ENCODE measurements around the gene PNPLA8.
A peak's percentile ranks its signal among the peaks of the same experiment; 100 is the strongest.
"Not testable (repeated sequence)": the region's sequence is repeated elsewhere in the genome, so short reads cannot be mapped to it uniquely, and the experiment has no call there.

PNPLA8 gene

DNA sequence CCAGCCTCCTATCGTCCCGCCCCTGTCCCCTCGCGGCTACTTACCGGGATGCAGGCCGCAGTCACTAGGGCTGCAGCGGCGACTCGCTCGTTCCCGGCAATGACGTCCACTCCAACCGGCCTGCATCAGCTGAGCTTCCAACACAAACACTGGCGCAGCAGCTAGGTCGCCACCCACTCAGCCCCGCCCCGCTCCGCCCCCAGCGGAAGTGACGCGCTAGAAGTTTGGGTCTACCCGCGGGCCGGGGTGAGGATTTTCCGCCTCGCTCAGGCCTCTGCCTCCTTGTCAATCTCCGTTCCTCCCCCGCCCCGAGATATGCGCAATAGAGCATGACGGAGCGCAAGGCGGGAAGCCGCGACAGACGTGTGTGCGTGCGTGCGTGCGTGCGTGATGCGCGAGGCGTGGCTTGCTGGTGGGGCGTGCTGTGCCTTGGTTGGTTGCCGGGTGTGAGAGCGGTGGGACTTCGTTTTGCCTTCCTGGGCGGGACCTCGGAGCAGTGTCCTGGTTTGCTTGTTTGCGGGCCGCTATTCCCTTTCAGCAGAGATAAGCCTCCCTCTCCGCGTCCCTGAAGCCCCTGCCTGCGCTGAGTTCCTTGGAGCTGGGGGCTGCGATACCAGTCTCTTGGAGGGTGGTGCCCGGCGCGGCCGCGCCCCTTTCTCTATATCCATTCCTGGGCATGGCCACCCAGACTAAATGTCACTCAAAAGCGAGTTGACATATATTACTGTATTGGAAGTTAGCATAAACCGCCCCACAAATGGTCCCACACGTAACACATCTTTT lies at the start of gene PNPLA8:
TSS of gene PNPLA8 (minus strand) at position 151 of the 783 bp plus-strand sequence. CDS start 10,644 bp downstream, outside the sequence.
- peak; percentile 100 for DNase-seq

- DNase-seq, result no peak
Observed at GRCh38 chr7:108575156-108575555, 49.2 kb upstream of the PNPLA8 start.

DNA sequence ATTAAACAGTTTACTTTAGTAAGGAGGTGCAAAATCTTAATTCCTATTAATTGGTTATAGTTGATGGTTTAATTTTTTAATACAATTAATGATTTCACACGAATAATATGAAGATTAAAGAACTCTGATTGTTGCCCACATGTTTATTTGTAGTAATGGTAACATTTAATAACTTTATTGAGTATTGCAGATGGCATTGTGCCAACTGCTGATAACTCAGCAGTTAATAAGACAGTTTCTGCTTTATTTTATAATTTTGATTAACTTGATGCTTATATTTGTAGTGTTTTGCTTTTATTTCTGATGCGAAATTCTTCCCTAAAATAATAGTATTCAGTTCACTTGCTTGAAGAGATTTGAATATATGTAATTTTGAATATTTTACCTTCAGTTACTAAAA lies 46.5 kb upstream of the PNPLA8 start:
- DNase-seq, result no peak

DNA sequence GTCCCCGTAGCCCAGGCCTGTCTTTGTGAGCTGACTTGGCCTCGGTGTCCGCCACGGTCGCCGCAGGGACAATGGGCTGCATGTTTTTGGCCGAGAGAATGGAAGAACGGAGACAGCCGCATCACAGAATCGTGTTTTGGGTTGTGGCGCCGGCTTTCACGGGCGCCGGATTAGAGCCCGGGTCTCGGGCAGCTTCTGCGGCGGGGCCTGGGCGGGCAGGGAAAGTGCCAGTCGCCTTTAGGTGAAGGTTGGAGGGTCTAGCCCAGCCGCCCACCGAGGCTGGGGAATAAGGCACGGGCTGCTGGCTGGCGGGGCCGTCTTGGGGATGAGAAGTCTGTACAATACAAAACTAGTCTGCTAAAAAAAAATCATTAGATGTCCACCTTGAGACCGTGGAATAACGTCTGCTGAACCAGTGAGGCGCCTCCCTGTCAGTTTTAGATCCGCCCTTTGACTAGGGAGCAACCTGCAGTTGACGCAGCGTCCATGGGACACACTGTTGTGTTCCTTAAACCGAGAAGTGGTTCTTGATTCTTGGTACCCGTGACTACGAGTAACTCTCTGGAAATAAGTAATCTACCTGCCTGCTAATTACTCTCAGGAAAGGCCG lies 44.3 kb upstream of the PNPLA8 start:
- DNase-seq, result peak; percentile 59 to 61

- DNase-seq, result peak; percentile 100
Observed at GRCh38 chr7:108569381-108570145, 43.6 kb upstream of the PNPLA8 start, which contains the start of the genes DNAJB9 and THAP5. TSS of gene DNAJB9 (plus strand) at chr7:108569874. CDS start at chr7:108571727, 1,853 bp downstream. TSS of gene THAP5 (minus strand) at chr7:108569706. CDS start at chr7:108569569, 137 bp downstream.

GRCh38 chr7:108568801-108569380 lies 43.0 kb upstream of the PNPLA8 start:
- peak in 1 of 2 donors; percentile 11 for DNase-seq

DNA sequence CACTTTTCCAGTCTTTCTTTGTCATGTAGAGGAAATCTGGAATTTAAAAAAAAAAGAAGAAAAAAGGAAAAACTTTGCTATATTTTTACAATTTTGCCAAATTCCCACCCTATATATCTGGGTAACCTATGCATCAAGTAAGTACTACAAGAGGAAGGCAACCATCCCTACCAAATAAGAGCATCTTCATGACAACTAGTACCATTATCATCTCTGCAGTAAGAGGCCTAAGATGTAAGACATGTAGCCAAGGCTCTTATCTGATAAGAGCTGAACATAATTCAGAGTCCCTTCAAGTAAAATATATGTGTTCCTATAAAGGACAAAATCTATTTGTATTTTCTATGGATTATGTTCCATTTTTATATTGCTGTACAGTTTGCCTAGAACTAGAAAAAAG lies 40.1 kb upstream of the PNPLA8 start:
- no peak for DNase-seq

DNA sequence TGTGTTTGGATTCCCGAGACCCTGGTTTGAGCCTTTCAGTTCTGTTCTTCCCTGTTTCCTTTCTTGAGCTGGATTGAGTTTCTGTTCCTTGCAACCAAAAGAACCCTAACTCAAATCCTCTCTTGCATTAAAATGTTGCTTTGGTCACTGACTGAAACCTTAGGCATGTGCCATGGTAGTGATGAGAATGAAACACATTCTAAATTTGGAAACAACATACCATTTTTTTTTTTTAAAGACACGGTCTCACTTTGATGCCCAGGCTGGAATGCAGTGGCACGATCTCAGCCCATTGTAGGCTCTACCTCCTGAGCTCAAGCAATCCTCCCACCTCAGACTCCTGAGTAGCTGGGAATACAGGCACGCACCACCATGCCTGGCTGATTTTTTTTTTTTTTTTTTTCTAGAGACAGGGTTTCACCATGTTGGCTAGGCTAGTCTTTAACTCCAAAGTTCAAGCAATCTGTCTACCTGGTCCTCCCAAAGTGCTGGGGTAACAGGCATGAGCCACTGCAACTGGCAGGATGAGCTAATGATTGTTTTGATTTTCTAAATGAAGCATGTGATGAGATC lies 35.2 kb upstream of the PNPLA8 start:
- DNase-seq, result no peak

- no peak for DNase-seq
Observed at GRCh38 chr7:108559253-108559652, 33.3 kb upstream of the PNPLA8 start.

DNA sequence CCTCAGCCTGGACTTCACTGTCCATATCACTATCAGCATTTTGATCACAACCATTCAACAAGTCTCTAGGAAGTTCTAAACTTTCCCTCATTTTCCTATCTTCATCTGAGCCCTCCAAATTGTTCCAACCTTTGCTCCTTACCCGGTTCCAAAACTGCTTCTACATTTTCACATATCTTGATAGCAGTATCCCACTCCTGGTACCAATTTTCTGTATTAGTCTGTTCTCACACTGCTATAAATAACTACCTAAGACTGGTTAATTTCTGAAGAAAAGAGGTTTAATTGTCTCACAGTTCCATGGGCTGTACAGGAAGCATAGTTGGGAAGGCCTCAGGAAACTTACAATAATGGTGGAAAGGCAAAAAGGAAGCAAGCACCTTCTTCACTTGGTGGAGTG lies 31.7 kb upstream of the PNPLA8 start:
- DNase-seq, result no peak

- no peak for DNase-seq
Observed at GRCh38 chr7:108557191-108557590, 31.3 kb upstream of the PNPLA8 start.

- not testable (repeated sequence) for DNase-seq
Observed at GRCh38 chr7:108556665-108557064, 30.7 kb upstream of the PNPLA8 start.

DNA sequence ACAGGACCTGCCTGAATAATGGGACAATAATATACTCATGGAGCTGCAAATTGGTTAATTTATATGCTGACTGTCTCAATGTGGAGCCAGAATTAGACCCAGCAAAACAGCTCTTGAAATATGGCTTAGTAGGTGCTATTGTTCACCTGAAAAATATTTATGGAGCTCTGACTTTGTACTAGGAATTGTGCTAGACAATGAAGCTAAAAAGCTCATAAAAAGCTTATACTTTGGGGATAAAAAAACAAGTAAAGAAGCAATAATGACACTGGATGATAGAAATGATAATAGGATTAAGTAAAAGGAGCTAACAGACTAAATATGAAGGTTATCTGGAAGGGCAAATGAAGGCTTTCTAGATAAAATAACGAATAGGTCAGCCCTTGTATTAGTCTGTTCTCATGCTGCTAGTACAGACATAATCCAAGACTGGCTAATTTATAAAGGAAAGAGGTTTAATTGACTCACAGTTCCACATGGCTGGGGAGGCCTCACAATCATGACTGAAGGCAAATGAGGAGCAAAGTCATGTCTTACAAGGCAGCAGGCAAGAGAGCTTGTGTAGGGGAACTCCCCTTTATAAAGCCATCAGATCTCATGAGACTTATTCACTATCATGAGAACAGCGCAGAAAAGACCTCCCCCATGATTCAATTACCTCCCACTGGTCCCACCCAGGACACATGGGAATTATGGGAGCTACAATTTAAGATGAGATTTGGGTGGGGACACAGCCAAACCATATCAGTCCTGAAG lies 22.4 kb upstream of the PNPLA8 start:
- DNase-seq, result not testable (repeated sequence)

DNA sequence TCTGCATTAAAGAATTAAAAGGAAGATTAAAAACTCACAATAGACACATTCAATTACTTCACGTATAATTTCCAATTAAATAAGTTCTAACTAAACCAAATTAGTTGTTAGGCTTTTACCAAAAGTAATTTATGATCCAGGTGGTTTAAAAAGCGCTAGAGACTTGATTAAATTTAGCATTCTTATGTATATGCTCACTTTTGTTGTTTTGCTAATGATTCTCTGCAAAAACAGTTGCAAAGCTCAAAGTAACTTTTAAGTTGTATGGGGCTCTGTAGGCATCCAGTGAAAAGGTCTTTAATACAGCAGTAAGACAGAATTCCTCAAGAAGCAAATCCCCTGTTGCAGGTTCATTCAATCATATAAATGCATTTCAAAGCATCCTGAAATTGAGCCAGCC lies 15.5 kb upstream of the PNPLA8 start:
- no peak for DNase-seq

- DNase-seq, result not testable (repeated sequence)
Observed at GRCh38 chr7:108538685-108539084, 12.8 kb upstream of the PNPLA8 start.

DNA sequence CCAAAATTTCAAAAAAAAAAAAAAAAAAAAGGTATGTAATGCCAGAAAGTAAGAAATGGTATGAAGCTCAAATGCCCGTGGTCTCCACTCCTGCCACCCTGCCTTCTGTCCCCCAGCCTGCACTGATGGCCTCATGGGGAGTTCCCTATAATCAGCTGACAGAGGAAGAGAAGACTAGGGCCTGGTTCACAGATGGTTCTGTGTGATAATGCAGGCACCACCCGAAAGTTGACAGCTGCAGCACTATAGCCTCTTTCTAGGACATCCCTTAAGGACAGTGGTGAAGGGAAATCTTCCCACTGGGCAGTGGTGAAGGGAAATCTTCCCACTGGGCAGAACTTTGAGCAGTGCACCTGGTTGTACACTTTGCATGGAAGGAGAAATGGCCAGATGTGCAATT lies 12.3 kb upstream of the PNPLA8 start:
- not testable (repeated sequence) for DNase-seq

DNA sequence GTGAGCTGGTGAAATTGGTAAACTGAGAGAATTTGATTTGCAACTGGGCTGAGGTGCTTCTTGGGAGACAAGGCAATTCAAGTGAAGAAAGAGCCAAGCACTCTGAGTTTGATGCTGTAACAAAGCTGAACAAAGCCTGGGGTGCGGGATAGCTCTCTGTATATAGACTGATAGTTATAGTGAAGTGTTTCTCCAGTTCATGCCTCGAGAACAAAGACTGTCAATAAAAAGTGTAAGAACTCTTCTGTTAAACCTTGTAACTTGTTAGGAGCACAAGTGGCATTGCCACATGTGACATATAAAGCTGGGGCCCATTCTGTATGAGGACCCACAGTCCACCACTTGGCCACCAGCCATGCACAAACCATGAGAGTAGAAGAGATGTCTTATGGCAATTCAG lies 11.3 kb upstream of the PNPLA8 start:
- no peak for DNase-seq

GRCh38 chr7:108535744-108536143 lies 9.8 kb upstream of the PNPLA8 start:
- DNase-seq, result no peak

DNA sequence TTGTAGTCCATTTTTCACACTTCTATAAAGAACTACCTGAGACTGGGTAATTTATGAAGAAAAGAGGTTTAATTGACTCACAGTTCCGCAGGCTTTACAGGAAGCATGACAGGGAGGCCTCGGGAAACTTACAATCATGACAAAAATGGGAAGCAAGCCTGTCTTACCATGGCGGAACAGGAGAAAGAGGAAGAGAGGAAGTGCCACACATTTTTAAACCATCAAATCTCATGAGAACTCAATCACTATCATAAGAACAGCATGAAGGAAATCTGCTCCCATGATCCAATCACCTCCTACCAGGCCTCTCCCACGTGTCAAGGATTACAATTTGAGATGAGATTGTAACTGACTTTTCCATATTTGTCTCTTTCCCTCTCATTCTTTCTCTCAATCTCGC lies 9.3 kb upstream of the PNPLA8 start:
- DNase-seq, result no peak

DNA sequence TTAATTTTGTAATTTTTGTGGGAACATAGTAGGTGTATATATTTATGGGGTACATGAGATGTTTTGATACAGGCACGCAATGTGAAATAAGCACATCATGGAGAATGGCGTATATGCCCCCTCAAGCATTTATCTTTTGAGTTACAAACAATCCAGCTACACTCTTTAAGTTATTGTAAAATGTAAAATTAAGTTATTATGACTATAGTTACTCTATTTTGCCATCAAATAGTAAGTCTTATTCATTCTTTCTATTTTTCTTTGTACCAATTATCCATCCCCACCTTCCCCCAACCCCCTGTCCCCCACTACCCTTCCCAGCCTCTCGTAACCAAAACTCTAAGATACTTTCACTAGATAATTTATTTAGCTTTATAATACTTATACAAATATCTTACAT lies 7.8 kb upstream of the PNPLA8 start:
- DNase-seq, result no peak

- DNase-seq, result no peak
Observed at GRCh38 chr7:108529341-108529740, 3.4 kb upstream of the PNPLA8 start.

- no peak for DNase-seq
Observed at GRCh38 chr7:108528183-108528712, 2.3 kb upstream of the PNPLA8 start.
